Pons (tissue), 1 donor: ENCODE measurements around the gene HNRNPC.
"Not testable (repeated sequence)": the region's sequence is repeated elsewhere in the genome, so short reads cannot be mapped to it uniquely, and the experiment has no call there.

Experiments used
- DNase-seq: peaks from one replicate; pipeline ENCODE4 v3.0.0-alpha.2; 2016; ENCODE audit warnings: low spot score

Gene HNRNPC

DNA sequence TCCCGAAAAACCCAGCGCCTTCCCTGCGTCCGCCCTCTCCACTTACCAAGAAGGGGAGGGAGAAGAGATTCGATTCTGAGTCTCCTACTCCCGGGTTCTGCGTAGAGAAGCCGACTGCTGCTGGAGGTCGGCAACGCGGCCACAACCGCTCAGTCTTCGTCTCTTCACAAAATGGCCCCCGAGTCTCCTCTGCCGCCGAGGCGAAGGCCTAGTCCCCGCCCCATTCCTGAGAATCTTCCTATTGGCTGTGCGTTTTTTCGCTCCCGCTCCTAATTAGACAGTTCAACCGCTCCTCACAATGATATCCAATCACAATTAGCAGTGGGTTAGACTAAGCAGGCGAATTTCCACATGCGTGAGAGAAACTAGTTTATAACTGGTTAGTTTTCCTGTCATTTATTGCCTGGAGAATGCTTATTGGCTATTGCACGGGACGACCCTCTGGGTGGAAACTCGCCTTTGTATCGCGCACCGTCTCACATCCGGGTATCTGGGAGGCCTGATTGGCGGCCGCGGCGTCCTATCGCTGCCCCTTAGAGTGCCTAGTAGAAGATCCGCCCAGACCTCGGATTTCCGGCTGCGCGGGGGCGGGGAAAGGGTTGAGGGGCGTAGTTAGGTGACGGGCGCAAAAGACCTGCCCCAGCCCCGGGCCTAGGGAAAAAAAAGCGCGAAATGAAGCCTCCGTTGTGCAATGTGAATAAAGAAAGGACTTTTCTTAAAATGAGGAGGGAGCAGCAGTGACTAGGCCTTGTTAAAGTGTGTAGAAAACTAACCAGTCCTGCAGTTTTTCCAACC is at the start of gene HNRNPC:
TSS of gene HNRNPC (minus strand) at position 191 of the 795 bp plus-strand sequence. CDS start 35,249 bp downstream, outside the sequence.
- peak; percentile 100 for DNase-seq

DNA sequence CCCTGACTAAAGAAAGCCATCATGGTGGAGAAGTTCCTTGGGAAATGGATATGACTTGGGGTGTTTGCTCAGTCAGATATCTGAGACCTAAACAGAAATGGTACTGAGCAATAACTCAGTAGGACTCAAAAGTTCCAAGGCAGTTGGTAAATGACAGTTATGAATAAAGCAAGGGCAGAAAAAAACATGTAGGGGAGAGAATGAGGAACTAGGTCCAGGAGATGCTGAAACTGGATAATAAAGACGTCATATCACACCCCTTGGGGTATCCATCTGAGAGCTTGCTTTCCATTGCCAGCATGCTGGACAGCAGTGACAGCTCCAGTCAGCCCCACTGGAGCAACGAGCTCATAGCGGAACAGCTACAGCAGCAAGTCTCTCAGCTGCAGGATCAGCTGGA is 48.2 kb upstream of the HNRNPC start:
- no peak for DNase-seq

DNA sequence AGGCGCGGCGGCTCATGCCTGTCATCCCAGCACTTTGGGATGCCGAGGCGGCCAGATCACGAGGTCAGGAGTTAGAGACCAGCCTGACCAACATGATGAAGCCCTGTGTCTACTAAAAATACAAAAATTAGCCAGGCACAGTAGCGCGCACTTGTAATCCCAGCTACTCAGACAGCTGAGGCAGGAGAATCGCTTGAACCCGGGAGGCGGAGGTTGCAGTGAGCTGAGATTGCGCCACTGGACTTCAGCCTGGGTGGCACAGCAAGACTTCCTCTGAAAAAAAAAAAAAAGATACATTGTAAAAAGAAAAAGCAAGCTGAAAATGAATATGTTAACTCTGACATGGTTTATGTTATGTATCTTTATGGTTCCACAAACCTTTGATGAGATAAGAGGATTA is 44.3 kb upstream of the HNRNPC start:
- no peak for DNase-seq

DNA sequence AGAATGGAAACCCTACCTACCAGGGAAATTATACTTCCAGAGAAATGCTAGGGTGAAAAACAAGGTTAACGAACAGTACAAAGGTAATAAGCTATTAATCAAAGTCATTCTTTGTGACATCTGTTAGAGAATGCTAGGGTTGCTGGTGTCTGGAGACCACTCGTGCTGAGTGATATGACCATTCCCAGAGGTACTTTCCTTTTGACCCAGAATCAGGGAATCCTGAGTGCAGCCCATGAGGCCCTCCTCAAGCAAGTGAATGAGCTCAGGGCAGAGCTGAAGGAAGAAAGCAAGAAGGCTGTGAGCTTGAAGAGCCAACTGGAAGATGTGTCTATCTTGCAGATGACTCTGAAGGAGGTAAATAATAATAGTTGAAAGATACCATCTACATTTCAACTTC is 42.4 kb upstream of the HNRNPC start:
- DNase-seq = no peak

DNA sequence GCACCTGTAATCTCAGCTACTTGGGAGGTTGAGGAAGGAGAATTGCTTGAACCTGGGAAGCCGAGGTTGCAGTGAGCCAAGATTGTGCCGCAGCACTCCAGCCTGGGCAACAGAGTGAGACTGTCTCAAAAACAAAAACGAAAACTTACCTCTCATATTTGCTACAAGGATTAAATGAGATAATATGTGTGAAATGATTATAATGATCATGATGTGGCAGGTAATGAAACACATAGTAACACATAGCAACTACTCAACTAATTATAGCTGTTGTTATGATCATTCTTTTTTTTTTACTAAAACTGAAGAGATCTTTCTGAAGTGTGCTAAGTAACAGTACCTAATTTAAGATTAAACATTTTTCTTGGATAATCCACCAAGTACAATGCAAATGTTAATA is 40.7 kb upstream of the HNRNPC start:
- no peak for DNase-seq

DNA sequence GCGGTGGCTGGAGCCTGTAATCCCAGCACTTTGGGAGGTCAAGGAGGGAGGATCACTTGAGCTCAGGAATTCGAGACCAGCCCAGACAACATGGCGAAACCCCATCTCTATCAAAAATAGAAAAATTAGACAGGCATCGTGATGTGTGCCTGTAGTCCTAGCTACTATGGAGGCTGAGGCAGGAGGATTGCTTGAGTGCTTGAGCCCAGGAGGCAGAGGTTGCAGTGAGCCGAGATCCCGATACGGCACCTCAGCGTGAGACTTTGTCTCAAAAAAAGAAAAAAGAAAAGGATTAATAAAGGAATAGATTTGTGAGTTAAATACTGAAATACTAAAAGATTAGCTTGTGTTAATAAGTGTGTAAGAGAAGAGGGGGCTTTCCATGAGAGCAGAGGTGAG is 40.0 kb upstream of the HNRNPC start:
- DNase-seq = no peak

DNA sequence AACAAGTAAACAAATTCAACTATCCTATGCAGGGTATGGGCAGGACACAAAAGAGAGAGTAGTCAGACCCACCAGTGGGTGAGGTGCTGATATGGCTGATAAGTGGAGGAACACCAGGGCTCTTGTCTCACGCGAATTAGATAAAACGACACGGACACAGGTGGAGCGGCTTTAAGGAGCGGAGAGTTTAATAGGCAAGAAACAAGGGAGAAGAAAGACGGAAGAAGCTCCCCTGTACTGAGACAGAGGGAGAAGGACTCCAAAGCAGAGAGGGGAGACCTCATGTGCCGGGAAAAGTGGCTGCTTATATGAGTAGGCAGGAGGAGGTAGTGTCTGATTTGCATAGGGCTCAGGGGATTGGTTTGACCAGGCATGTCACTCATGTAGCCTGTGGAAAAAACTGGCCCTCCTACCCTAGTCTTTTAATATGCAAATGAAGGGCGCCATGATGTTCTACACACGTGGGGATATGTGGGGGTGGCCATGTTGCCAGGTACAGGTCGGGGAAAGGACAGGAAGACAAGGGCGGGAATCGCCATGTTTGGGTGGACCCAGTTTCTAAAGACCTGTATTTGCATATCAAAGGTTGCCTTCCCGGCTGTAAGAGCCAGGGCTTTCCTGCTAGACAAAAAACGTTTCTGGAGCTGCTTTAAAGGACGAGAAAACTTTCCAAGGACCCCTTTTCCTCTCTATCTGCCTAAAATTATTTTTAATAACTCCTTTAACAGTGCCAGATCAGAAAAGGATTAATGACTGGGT is 39.4 kb upstream of the HNRNPC start:
- peak; percentile 83 for DNase-seq

DNA sequence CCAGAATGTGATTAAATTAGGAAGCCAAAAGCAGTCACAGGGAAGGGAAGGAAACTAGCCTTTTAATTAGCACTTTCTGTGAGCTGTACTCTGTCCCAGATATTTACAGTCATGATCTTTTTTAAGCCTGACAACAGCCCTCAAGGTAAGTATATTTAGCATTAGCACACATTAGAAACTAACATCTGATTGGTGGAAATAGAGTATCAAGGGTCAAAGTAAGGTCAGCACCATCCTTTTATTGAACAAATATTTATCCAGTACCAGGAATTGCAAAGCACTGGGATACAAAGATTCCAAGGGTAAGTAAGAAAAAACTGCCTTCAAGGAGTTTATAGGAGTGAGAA is 38.9 kb upstream of the HNRNPC start:
- no peak for DNase-seq

DNA sequence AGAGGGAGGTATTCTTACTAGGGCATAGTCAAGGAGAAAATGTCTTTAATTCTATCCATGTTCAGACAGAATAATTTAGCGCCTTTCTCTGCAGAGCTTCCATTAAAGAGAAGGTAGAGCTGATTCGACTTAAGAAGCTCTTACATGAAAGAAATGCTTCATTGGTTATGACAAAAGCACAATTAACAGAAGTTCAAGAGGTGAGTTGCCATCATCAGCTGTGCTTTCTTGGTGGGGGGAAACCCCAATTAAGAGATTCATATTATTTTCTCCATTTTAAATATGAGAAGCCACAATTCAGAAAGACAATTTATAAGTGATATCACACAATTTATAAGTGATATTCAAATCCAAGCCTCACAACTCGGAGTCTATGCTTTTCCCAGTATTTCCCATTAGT is 38.4 kb upstream of the HNRNPC start:
- no peak for DNase-seq

DNA sequence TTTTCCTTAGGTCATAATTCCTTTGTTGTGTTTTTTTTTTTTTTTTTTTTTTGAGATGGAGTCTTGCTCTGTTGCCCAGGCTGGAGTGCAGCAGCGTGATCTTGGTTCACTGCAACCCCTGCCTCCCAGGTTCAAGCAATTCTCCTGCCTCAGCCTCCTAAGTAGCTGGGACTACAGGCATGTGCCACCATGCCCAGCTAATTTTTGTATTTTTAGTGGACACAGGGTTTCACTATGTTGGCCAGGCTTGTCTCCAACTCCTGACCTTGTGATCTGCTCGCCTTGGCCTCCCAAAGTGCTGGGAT is 33.5 kb upstream of the HNRNPC start:
- DNase-seq = not testable (repeated sequence)

DNA sequence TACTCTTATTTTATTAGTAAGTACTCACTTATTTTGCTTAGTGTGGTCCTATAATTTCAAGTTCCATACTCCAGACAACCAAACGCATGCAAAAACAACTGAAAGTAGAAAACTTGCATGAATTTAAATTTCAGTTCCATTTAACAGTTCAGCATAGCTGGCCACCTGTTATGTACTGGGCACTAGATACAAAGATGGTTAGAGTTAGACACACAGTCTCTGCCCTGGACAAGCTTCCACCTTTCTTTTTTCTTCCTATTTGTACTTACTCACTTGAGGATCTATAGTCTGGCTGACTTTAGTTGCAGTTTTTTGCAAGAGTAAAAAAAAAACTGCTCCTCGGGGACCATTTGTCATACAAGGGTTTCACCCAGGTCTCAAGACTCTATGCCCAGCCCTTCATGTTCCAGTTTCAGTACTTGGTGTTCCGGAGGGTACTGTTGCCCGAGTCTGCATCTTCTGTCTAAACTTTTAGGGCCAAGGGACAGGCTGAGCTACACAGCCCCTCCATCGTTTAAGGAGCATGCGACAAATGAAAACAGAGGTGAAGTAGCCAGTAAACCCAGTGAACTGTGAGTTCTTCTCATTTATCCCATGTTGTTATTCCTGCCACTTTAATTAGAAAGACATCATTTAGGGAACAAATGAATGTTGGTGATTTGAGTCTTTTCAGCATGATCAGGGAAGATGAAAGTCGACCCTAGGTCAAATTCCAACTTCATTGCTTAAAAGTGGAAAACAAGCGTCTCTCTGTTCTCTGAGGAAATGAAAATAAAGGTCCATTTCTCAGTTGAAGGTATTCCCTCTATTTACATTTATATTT is 33.0 kb upstream of the HNRNPC start:
- DNase-seq = no peak

DNA sequence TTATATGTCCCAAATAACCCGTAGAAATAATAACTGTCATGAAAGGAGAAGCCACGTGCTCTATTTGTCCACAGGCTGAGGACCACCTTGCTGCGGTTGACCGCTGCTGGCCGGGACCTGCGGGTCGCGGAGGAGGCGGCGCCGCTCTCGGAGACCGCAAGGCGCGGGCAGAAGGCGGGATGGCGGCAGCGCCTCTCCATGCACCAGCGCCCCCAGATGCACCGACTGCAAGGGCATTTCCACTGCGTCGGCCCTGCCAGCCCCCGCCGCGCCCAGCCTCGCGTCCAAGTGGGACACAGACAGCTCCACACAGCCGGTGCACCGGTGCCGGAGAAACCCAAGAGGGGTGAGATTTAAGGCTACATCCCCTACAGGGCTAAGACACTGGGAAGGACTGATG is 31.6 kb upstream of the HNRNPC start:
- DNase-seq = no peak

DNA sequence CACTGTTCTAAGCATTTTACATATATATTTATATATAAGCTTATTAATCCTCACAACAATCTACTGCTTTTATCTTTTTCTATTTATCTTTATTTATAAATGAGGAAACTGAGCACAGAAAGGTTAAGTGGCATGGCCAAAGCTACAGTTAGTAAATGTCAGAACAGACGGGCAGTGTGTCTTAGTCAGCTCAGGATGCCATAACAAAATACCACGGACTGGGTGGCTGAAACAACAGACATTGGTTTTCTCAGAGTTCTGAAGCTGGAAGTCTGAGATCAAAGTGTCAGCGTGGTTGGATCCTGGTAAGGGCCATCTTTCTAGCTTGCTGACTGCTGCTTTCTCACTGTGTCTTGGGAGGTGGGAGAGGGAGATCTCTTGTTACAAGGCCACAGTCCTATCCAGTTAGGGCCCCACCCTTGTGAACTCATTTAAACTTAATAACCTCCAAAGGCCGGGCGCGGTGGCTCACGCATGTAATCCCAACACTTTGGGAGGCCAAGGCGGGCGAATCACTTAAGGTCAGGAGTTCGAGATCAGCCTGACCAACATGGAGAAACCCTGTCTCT is 30.4 kb upstream of the HNRNPC start:
- no peak for DNase-seq

DNA sequence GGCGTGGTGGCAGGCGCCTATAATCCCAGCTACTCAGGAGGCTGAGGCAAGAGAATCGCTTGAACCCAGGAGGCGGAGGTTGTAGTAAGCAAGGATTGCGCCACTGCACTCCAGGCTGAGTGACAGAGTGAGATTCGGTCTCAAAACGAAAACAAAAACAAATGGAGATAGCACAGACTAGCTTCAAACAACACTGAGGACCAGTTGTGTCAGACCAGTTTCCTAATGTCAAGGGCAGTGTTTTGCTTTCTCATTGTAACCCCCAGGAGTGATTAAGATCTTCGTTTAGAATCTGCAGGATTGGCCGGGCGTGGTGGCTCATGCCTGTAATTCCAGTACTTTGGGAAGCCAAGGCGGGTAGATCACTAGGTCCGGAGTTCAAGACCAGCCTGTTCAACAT is 29.1 kb upstream of the HNRNPC start:
- DNase-seq = no peak

DNA sequence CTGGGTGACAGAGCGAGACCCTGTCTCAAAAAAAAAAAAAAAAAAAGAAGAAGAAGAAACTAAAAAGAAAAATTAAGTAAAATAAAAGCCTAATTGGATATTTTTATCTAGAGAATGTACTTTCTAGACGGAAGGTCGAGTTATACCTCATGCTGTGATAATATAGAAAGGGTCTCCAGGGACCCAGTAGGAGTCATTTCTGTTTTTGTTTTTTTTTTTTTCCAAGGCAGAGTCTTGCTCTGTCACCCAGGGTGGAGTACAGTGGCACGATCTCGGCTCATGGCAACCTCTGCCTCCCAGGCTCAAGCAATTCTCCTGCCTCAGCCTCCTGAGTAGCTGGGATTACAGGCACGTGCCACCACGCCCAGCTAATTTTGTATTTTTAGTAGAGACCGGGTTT is 24.8 kb upstream of the HNRNPC start:
- DNase-seq = not testable (repeated sequence)

DNA sequence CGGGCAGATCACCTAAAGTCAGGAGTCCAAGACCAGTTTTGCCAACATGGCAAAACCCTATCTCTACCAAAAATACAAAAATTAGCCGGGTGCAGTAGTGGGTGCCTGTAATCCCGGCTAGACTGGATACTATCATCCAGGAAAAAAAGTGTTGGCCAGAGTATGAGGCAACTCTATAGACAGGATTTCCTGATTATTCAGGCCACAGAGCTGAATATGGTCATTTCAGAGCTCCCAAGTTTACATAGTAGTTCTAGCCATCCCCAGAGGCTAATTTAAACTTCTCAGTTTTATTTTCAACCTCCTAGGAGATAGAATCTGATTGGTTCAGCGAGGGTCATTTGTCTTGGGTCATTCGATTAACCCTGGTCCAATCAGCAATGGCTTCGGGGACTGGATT is 17.9 kb upstream of the HNRNPC start:
- DNase-seq = no peak

DNA sequence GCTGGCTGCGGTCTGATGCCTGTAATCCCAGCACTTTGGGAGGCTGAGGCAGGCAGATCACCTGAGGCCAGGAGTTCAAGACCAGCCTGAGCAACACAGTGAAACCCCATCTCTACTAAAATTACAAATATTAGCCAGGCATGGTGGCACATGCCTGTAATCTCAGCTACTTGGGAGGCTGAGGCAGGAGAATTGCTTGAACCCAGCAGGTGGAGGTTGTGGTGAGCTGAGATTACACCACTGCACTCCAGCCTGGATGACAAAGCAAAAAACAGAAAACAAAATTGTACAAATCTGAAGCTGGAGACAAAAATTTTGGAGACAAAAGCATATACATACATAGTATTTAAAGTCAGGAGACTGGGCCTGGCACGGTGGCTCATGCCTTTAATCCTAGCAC is 17.3 kb upstream of the HNRNPC start:
- not testable (repeated sequence) for DNase-seq

DNA sequence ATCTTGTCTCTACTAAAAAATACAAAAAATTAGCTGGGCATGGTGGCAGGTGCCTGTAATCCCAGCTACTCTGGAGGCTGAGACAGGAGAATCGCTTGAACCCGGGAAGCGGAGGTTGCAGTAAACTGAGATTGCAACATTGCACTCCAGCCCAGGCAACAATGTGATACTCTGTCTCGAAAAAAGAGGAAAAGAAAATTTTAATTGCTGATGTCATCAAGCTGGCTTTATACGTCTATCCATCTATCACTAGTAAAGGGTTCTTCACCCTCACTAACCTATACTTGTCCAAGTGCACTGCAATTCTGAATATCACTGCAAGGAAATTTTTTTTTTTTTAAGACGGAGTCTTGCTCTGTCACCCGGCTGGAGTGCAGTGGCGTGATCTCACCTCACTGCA is 12.7 kb upstream of the HNRNPC start:
- not testable (repeated sequence) for DNase-seq

DNA sequence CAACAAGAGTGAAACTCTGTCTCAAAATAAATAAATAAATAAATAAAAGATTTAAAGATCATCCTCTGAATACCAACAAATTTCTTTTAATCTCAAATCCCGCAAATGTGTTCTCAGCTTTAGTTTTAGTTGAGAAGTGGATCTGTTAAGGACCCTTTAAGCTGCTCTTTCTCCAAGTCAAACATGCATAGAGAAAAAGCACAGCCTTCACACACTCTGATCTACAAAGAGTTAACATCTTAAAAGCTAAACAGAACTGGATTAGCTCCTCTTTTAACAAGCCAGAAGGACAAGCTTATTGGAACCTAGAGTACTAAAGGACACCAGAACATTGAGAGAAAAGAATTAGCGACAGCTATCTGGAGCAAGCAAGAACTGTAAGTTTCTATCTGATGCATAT is 10.5 kb upstream of the HNRNPC start, which contains the start of gene RPGRIP1:
TSS of gene RPGRIP1 (plus strand) at position 301 of the 400 bp plus-strand sequence. CDS start 7,894 bp downstream, outside the sequence.
- no peak for DNase-seq

DNA sequence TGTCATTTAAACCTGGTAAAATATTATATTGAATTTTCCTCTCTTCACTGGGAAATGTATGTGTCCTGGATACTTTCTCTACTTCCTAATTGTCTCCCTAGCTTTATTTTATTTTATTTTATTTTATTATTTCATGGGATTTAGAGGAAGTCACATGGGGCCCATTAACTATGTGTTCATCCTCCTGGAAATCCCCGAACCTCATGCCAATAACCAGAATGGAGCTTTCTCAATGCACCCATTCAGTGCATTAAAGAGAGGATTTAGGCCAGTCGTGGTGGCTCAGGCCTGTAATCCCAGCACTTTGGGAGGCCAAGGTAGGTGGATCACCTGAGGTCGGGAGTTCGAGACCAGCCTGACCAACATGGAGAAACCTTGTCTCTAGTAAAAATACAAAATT is 9.4 kb upstream of the HNRNPC start:
- DNase-seq = no peak

DNA sequence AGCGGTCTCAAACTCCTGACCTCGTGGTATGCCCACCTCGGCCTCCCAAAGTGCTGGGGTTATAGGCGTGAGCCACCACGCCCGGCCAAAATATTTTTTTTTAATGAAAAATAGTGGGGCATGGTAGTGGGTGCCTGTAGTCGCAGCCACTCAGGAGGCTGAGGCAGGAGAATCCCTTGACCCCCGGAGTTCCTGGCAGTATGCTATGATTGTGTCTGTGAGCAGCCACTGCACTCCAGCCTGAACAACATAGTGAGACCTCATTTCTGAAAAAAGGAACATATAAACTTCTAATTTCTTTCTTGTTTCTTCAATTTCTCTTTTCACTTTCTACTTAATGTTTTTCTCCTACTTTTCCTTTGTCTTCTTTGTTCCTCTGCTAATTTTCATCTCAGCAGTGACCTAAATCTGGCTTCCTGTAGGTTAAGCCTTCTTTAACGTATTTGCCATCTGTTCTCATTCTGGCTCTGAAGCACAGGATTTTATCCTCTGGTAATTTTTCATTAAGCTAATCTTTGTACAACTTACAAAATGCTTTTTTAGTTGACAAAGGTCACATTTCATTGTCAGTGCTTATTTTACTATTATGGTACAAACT is 6.1 kb upstream of the HNRNPC start:
- no peak for DNase-seq

DNA sequence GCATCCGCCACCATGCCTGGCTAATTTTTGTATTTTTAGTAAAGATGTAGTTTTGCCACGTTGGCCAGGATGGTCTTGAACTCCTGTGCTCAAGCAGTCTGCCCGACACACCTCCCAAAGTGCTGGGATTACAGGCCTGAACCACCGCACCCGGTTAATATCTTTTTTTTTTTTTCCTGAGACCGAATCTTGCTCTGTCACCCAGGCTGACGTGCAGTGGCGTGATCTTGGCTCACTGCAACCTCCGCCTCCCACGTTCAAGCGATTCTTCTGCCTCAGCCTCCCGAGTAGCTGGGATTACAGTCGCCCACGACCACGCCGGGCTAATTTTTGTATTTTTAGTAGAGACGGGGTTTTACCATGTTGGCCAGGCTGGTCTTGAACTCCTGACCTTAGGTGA is 3.4 kb upstream of the HNRNPC start:
- DNase-seq = not testable (repeated sequence)
